G401 (cell line): Measurements from ENCODE around the gene PPM1B. TPM values are rescaled to one million over a fixed set of nuclear protein-coding genes. Genes with fewer than 3 reads are reported as not detected.
"Not testable (repeated sequence)": the region's sequence is repeated elsewhere in the genome, so short reads cannot be mapped to it uniquely, and the experiment has no call there.

Experiments used
- DNase-seq: peaks from one replicate; pipeline ENCODE4 v3.0.0-alpha.2; 2015; ENCODE audit warnings: low spot score
- in situ Hi-C: cut with HindIII; loops from 2 replicates; pipeline ENCODE4 v1.10.0; 2016; ENCODE audit warnings: low sequenced_read_pairs, mixed read lengths
- total RNA-seq: library from RNA; depleted of rRNA; stranded (reverse); fragments of >200 nt; shearing (Covaris generic); gene quantifications from 2 replicates; pipeline ENCODE4 v1.2.3, GENCODE V29; 2014; rRNA removed

The PPM1B gene
- 29.8 and 31.9 TPM in 2 replicates for total RNA-seq

DNA sequence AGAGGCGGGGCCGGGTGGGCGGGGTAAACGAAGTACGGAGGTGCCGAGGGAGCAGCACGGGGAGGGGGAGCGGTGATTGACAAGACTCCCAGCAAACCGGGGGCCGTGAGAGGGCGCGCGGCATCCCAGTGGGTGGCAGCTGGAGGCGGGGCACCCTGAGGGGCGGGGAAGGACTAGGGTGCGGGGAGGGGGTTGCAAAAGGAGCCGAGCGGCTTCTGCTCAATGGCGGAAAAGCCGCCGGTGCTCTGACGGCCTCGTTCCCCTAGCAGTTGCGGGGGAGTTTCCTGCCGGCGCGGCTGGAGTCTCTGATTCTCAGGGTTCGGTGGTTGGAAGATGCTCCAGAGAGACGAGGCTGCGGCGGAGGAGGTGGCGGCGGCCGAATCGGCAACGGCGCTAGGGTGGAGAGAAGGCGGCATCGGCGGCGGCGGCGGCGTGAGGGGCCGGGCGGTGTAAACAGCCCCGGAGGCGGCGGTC, at the start of gene PPM1B:
Gene PPM1B (plus strand): TSS at position 195 of the 474 bp plus-strand sequence. CDS start 32,325 bp downstream, outside the sequence.
- in situ Hi-C loops = no loop called here
- DNase-seq = no peak

- in situ Hi-C loops = no loop called here
These were observed 48.8 kb upstream of the PPM1B start for GRCh38 chr2:44119878-44120277.

GRCh38 chr2:44120428-44120827, 48.2 kb upstream of the PPM1B start:
- in situ Hi-C loops = no loop called here
- DNase-seq = no peak

More at GRCh38 chr2:44119878-44120277, 48.8 kb upstream of the PPM1B start:
- no peak for DNase-seq

GRCh38 chr2:44121899-44122298, 46.8 kb upstream of the PPM1B start:
- DNase-seq = no peak
- in situ Hi-C loops = no loop called here

DNA sequence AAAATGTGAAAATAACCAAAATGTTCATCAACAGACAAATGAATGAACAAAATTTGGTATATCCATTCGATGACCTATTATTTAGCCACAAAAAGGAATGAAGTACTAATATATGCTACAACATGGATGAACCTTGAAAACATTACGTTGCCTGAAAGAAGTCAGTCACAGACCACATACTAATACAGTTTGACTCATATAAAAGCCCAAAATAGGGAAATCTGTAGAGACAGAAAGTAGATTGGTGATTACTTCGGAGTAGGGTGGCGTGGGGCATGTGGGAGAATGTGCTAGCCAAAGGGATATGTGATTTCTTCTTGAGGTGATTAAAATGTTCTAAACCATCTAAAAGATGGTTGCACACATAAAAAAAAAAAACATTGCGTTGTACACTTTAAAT, 44.2 kb upstream of the PPM1B start:
- in situ Hi-C loops = no loop called here
- DNase-seq = no peak

DNA sequence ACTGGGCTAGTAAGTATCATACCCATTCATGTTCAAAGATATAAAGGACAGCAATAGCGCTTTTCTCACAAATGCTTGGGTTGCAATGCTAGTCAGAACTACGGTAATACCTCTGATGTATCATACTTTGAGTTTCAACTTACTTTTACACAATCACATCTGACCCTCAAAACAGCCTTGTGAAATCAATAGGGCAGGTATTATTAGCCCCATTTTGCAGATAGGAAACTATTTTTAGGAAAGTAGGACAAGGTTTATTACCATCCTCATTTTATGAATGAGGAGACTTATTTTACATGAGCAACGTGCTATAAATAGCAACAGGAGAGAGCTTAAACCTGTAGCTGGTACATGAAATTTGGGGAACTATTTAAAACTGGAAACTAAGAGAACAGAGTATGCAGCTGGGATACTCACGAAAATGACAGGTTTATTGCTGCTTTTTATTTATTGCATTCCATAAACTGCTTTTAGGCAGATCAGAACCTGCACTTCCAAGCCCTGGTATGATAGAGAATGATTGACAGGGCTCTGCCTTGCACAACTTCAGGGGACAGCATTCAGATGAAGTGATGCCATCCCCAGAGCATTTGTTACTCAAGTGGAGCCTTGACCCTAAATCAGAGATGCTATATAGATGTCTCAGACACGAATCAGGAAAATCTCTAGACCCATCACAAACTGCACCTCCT, 42.4 kb upstream of the PPM1B start:
- in situ Hi-C loops = no loop called here
- DNase-seq = no peak

- in situ Hi-C loops = no loop called here
- no peak for DNase-seq
These were observed 38.2 kb upstream of the PPM1B start for GRCh38 chr2:44130441-44130840.

- in situ Hi-C loops = no loop called here
- DNase-seq = no peak
These were observed 37.5 kb upstream of the PPM1B start for GRCh38 chr2:44131177-44131576.

DNA sequence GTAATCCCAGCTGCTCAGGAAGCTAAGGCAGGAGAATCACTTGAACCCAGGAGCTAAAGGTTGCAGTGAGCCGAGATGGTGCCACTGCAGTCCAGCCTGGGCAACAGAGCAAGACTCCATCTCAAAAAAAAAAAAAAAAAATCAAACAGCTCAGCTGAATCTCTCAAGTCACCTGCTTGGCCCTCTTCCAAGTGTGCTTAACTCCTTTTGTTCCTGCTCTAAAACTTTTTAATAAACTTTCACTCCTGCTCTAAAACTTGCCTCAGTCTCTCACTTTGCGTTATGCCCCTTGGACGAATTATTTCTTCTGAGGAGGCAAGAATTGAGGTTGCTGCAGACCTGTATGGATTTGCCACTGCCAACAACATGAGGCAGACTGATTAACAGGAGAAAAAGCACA, 35.1 kb upstream of the PPM1B start:
- DNase-seq, in situ Hi-C loops: not testable (repeated sequence)

GRCh38 chr2:44134848-44135247, 33.8 kb upstream of the PPM1B start:
- in situ Hi-C loops = no loop called here
- no peak for DNase-seq

- no peak for DNase-seq
- in situ Hi-C loops = no loop called here
These were observed 33.4 kb upstream of the PPM1B start for GRCh38 chr2:44135296-44135695.

- DNase-seq = no peak
- in situ Hi-C loops = no loop called here
These were observed 32.9 kb upstream of the PPM1B start for GRCh38 chr2:44135771-44136170.

DNA sequence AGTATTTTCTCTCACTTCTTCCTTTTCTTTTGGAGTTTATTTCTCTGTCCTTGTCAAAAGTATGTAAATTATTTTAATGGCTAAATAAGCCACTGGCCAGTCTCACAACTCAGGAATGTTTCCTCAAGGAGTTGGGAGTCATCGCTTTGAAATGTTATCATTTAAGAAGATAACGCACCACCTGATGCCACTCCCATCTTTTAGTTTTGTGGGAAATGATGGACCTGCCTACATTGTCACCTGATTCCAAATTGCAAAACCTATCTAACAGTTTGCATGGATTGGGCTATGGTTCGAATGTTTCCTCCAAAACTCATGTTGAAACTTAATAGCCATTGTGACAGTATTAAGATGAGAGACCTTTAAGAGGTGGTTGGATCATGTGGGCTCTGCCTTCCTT, 32.4 kb upstream of the PPM1B start:
- DNase-seq = no peak
- in situ Hi-C loops = no loop called here

DNA sequence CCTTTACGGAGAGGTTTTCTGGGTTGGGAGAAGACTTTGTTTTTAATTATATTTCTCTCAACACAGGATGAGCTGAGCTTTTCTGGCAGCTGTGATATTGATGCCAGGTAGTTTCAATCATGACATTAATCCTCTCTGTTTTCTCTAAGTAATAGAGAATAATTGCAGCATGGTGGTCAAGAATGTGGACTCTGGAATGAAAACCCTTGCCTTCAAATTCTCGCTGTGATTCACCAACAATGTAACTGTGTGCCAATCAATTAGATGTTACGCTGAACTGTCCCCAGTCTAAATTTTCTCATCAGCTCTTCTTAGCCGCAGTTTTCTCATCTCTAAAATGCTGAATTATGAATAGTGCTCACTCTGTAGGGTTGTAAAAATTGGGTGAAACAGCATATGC, 31.6 kb upstream of the PPM1B start:
- in situ Hi-C loops = no loop called here
- DNase-seq = no peak

- in situ Hi-C loops = no loop called here
- DNase-seq = no peak
These were observed 30.7 kb upstream of the PPM1B start for GRCh38 chr2:44137872-44138551.

GRCh38 chr2:44139741-44140140, 28.9 kb upstream of the PPM1B start:
- DNase-seq = no peak
- in situ Hi-C loops = no loop called here

- in situ Hi-C loops = no loop called here
- DNase-seq = no peak
These were observed 26.4 kb upstream of the PPM1B start for GRCh38 chr2:44142306-44142705.

DNA sequence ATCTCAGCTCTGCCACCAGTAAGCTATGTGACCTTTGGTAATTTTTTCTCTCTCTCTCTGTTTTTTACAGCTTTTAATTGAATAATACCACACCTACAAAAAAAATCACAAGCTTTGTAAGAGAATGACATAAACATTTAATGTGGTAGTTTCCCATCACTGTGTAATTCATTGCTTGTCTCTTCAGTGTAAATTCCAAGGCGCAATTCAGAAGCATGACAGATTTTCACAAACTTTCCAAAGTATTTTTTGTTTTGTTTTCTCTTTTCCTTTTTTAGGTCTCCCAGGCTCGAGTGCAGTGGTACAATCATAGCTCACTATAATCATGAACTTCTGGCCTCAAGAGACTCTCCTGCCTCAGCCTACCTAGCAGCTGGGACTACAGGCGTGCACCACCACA, 25.0 kb upstream of the PPM1B start:
- DNase-seq = no peak
- in situ Hi-C loops = no loop called here

DNA sequence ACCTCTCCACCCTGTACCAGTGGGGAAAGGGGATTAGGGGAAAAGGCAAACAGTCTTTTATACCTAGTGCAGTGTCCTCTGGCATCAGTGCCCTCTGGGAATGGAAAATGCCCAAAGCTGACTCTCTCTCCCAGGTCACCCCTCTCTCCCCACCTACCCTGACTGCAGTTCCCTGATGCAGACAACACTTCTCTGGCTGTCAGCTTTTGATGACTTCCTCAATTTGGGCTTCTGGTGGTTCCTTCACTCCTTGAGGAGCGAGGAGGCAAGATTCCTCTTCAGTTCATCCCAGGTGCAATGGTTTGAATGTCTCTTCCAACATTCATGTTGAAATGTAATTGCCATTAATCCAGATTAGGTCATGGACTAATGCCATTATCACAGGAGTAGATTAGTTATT, 19.7 kb upstream of the PPM1B start:
- DNase-seq = no peak
- in situ Hi-C loops = no loop called here

DNA sequence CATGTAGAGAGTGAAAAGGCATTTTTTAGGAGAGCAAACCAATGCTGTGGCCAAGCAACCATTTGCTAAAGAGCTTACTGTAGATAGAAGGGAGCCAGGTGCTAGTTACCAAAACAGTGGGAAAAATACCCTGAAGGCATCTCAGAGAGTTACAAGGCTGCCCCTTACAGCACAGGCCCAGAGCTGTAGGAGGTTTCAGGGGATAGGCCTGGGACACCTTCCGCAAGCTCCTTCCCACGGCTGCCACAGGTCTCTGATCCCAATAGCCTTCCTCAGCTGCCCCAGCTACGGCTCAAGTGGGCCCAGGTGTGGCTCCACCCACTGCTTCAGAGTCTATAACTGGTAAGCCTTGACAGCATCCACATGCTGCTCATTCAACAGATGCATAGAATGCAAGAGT, 18.2 kb upstream of the PPM1B start:
- in situ Hi-C loops = no loop called here
- DNase-seq = no peak
